PC-9 (cell line): ENCODE measurements around the gene CTIF. TPM values are rescaled to one million over a fixed set of nuclear protein-coding genes. Genes with fewer than 3 reads are reported as not detected.

Source experiments
- BruUV-seq: library from RNA; stranded (reverse); fragments of 400-500 nt; replicated peaks from 2 replicates; lab custom pipeline; 2021; lab: Mats Ljungman, UMichigan
- CTCF ChIA-PET: fragments of 300-600 bp; sonication (Branson Sonifier 250); formaldehyde crosslinking; loops from one replicate; lab custom pipeline; 2022; ENCODE audit warnings: antibody characterized with exemption; lab: Charles Lee
- POLR2A ChIA-PET: fragments of 300-600 bp; sonication (Branson Sonifier 250); formaldehyde crosslinking; loops from one replicate; lab custom pipeline; 2022; ENCODE audit warnings: antibody characterized with exemption; ENCODE audit not compliant: unreplicated experiment; lab: Charles Lee
- DNase-seq, 2 experiments: peaks; one replicate each; pipeline versions ENCODE4 v3.0.0 to v3.0.0-alpha.2; 2015 to 2022; ENCODE audit warnings: mixed read lengths in 1 of 2
- H2AFZ ChIP-seq: fragments of 200-600 bp; sonication (generic); 2 replicates; pipeline ENCODE4 v1.8.1; 2017; ENCODE audit warnings: antibody characterized with exemption
- H3F3A ChIP-seq: fragments of 200-600 bp; sonication (generic); 2 replicates; pipeline ENCODE4 v1.8.1; 2017; ENCODE audit warnings: antibody characterized with exemption, mild to moderate bottlenecking, low read depth; ENCODE audit not compliant: insufficient read depth
- H3K27ac ChIP-seq: fragments of 200-600 bp; sonication (generic); 2 replicates; pipeline ENCODE4 v1.6.1; 2016; ENCODE audit warnings: mixed run types
- H3K27me3 ChIP-seq: fragments of 200-600 bp; sonication (generic); 2 replicates; pipeline ENCODE4 v1.6.1; 2016; ENCODE audit warnings: low read depth, mixed run types; ENCODE audit not compliant: insufficient read depth
- H3K36me3 ChIP-seq: fragments of 200-600 bp; sonication (generic); 2 replicates; pipeline ENCODE4 v1.6.1; 2016; ENCODE audit warnings: low read depth, mixed run types
- H3K4me1 ChIP-seq: fragments of 200-600 bp; sonication (generic); replicated peaks from 2 replicates; pipeline ENCODE4 v1.6.1; 2016; ENCODE audit warnings: mixed run types; ENCODE audit not compliant: insufficient read depth
- H3K4me2 ChIP-seq: fragments of 200-600 bp; sonication (generic); 2 replicates; pipeline ENCODE4 v1.6.1; 2017; ENCODE audit warnings: mixed run types
- H3K4me3 ChIP-seq: fragments of 200-600 bp; sonication (generic); 2 replicates; pipeline ENCODE4 v1.6.1; 2016; ENCODE audit warnings: mixed run types
- H3K79me2 ChIP-seq: fragments of 200-600 bp; sonication (generic); 2 replicates; pipeline ENCODE4 v1.6.1; 2017; ENCODE audit warnings: low read depth, mixed run types
- H3K9me2 ChIP-seq: fragments of 200-600 bp; sonication (generic); 2 replicates; pipeline ENCODE4 v1.8.1; 2017; ENCODE audit warnings: mild to moderate bottlenecking; ENCODE audit not compliant: insufficient read depth
- H3K9me3 ChIP-seq: fragments of 200-600 bp; sonication (generic); 2 replicates; pipeline ENCODE4 v1.8.1; 2016; ENCODE audit warnings: low read depth; ENCODE audit not compliant: insufficient read depth
- H4K20me1 ChIP-seq: fragments of 200-600 bp; sonication (generic); 2 replicates; pipeline ENCODE4 v1.8.1; 2017; ENCODE audit not compliant: insufficient read depth
- CTCF ChIP-seq: fragments of 200-600 bp; sonication (generic); conservative IDR thresholded peaks from 2 replicates; pipeline ENCODE4 v1.6.1; 2017; ENCODE audit warnings: mixed run types, antibody characterized with exemption, mild to moderate bottlenecking, moderate library complexity
- EZH2 ChIP-seq: fragments of 200-600 bp; sonication (generic); IDR thresholded peaks from 2 replicates; pipeline ENCODE4 v1.8.0; 2017; ENCODE audit warnings: antibody characterized with exemption, low read depth
- intact Hi-C: fragments of 100-400 bp; cut with micrococcal nuclease; formaldehyde crosslinking; loops from one replicate; pipeline ENCODE4 v1.10.0; 2022; ENCODE audit not compliant: unreplicated experiment
- total RNA-seq: library from RNA; stranded (reverse); gene quantifications from 2 replicates; pipeline ENCODE4 v1.2.3, GENCODE V29; 2021

The CTIF gene
- total RNA-seq, 1 experiment from 2014 or later, result 26.2 TPM

- H2AFZ ChIP-seq, result no peak overlapping the region
- no peak overlapping the region for H3K4me2 ChIP-seq
- ChIA-PET POLR2A (no interaction called here), CTCF (no interaction called here)
- no peaks in the 10 kb centered on the region for H3K27me3 ChIP-seq
- no peak for DNase-seq
- TF ChIP-seq EZH2 (no peak), CTCF (no peak)
- H3K27ac ChIP-seq, result no peak overlapping the region
- no peak overlapping the region for H3K4me3 ChIP-seq
- peaks cover 43% of the 10 kb centered on the region for H3K4me1 ChIP-seq
- H3K36me3 ChIP-seq, result no peaks in the 10 kb centered on the region
- no peaks in the 10 kb centered on the region for H3K79me2 ChIP-seq
- no peaks in the 10 kb centered on the region for H3K9me2 ChIP-seq
- intact Hi-C loops, result no loop called here
- no peaks in the 10 kb centered on the region for H4K20me1 ChIP-seq
- BruUV-seq, result no TSS peak
- H3F3A ChIP-seq, result peaks cover 13% of the 10 kb centered on the region
- H3K9me3 ChIP-seq, result no peaks in the 10 kb centered on the region
Measured at GRCh38 chr18:48844271-48844670, 305.4 kb downstream of the CTIF start.

GRCh38 chr18:48845174-48845573, 306.3 kb downstream of the CTIF start:
- Histone ChIP-seq H3K27ac (no peak overlapping the region), H3K79me2 (no peaks in the 10 kb centered on the region), H3K9me2 (no peaks in the 10 kb centered on the region), H2AFZ (no peak overlapping the region), H3K4me2 (no peak overlapping the region), H4K20me1 (no peaks in the 10 kb centered on the region), H3K4me3 (no peak overlapping the region), H3K36me3 (no peaks in the 10 kb centered on the region), H3K4me1 (peaks cover 34% of the 10 kb centered on the region), H3K27me3 (no peaks in the 10 kb centered on the region), H3K9me3 (no peaks in the 10 kb centered on the region), H3F3A (peaks cover 4% of the 10 kb centered on the region)
- ChIA-PET CTCF (no interaction called here), POLR2A (no interaction called here)
- no peak for DNase-seq
- no TSS peak for BruUV-seq
- TF ChIP-seq CTCF, result no peak
- TF ChIP-seq EZH2, result no peak
- intact Hi-C loops, result no loop called here

- BruUV-seq, result no TSS peak
Measured at GRCh38 chr18:48846423-48846932, 307.6 kb downstream of the CTIF start.

More at GRCh38 chr18:48846423-48846932, 307.6 kb downstream of the CTIF start:
- Histone ChIP-seq H3K9me3 (no peaks in the 10 kb centered on the region), H3K27me3 (no peaks in the 10 kb centered on the region), H3K27ac (no peak overlapping the region), H3F3A (no peaks in the 10 kb centered on the region), H2AFZ (no peak overlapping the region), H3K9me2 (no peaks in the 10 kb centered on the region), H4K20me1 (no peaks in the 10 kb centered on the region), H3K79me2 (no peaks in the 10 kb centered on the region), H3K36me3 (no peaks in the 10 kb centered on the region), H3K4me2 (no peak overlapping the region), H3K4me1 (peaks cover 20% of the 10 kb centered on the region), H3K4me3 (no peak overlapping the region)
- intact Hi-C loops, result no loop called here
- DNase-seq, result no peak
- TF ChIP-seq EZH2, result no peak
- TF ChIP-seq CTCF, result no peak
- CTCF ChIA-PET, result no interaction called here
- POLR2A ChIA-PET, result no interaction called here
